ENCODE data around the gene EVC2. TPM values are rescaled to one million over a fixed set of nuclear protein-coding genes. Genes with fewer than 3 reads are reported as not detected.

EVC2 gene
- total RNA-seq, 1 donor from 2014 or later = 9.3 TPM

DNA sequence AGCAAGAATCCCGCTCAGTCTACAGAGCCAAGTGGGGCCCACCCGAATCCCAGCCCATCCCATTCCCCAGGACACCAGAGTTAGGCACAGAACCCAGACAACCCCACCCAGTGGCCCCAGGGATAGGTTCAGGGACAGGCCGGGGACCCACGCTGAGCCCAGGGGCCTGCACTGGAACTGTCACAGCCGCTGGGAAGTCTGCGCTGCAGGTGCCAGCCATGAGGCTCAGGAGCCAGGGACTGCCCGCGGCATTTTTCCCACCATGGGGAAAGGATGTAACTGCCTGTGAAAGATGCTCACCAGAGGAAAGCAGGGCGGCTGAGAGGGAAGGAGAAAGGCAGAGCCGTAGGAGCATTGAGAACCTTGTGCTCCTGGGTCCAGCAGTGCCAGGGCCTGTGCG is 12.0 kb downstream of the EVC2 start:
- H3K4me3 ChIP-seq (ENCODE audit: low read depth, low read length) = no peak overlapping the region
- DNase-seq (ENCODE audit: low read depth) = no peak
- TF ChIP-seq, protein P1, sequence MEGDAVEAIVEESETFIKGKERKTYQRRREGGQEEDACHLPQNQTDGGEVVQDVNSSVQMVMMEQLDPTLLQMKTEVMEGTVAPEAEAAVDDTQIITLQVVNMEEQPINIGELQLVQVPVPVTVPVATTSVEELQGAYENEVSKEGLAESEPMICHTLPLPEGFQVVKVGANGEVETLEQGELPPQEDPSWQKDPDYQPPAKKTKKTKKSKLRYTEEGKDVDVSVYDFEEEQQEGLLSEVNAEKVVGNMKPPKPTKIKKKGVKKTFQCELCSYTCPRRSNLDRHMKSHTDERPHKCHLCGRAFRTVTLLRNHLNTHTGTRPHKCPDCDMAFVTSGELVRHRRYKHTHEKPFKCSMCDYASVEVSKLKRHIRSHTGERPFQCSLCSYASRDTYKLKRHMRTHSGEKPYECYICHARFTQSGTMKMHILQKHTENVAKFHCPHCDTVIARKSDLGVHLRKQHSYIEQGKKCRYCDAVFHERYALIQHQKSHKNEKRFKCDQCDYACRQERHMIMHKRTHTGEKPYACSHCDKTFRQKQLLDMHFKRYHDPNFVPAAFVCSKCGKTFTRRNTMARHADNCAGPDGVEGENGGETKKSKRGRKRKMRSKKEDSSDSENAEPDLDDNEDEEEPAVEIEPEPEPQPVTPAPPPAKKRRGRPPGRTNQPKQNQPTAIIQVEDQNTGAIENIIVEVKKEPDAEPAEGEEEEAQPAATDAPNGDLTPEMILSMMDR (conservative IDR thresholded peaks at IDR 0.05; ENCODE audit: low read depth, low read length) = no peak

DNA sequence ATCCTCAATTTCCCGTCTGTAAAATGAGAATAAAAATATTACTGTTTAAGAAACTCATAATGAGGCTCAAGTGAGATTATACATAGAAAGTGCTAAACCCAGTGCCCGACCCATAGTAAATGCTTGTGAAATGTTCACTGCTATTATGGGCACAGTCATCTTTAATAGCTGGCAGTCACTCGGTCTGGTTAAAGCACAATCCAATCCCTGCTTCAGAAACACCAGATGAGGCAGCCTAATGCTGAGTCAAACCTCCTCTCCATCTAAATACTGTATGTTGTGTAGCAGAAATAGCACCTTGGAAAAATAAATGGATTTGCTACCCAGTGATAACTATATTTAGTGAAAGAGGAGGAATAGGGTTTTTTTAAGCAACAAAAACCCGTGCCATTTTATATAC is 14.5 kb downstream of the EVC2 start:
- TF ChIP-seq, protein P1 (conservative IDR thresholded peaks at IDR 0.05; ENCODE audit: low read depth, low read length) = no peak
- DNase-seq (ENCODE audit: low read depth) = no peak
- no peak overlapping the region for H3K4me3 ChIP-seq (ENCODE audit: low read depth, low read length)

DNA sequence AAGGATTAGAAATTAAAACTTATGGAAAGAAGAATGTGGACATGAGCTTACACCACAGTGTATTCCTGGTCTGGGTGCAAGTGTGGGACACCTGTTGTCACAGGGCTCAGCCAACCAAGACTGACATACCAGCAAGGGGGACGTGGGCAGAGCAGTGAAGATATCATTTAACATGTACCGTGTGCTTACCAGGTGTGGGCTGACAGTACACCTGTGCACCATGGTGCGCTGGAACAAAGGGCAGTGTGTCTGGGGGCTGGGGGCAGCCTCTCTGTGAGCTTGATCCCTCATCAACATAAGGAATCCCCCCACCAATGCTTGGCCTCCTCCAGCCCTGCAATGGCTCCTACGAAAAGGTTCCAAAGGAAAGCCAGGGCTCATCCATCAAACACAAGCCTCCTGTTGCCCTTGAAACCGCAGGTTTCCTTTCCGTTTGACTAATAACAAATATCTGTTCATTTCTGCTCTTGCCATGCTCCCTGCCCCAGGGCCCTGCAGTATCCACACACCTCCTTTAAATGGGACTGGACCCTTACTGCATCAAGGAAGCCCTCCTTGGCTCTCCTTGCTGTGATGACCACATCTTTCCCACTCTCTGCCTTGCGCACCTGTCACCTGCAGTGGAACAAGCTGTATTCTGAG is 16.7 kb downstream of the EVC2 start:
- TF ChIP-seq, protein P1 (conservative IDR thresholded peaks at IDR 0.05; ENCODE audit: low read depth, low read length) = no peak
- no peak overlapping the region for H3K4me3 ChIP-seq (ENCODE audit: low read depth, low read length)
- DNase-seq (ENCODE audit: low read depth) = no peak

DNA sequence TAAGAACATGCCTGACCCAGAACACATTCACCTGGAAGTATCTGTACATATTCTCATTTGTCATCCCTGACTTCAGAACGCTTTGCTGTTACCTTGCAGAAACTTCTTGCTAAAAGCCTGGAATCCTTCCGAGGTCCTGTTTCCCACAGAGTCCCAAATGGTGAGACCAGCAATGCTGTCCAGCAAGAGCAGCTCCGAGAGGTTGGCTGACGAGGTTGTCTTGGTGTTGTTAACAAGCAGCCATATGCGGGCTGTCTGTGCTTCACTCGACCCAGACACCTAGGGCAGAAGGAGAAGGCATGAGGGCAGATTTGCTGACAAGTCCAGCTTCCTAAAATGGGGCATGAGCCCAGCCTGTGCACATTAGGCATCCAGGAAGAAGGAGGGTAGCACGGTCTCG is 19.3 kb downstream of the EVC2 start:
- no peak for DNase-seq (ENCODE audit: low read depth)
- TF ChIP-seq, protein P1 (conservative IDR thresholded peaks at IDR 0.05; ENCODE audit: low read depth, low read length) = no peak
- H3K4me3 ChIP-seq (ENCODE audit: low read depth, low read length) = no peak overlapping the region

DNA sequence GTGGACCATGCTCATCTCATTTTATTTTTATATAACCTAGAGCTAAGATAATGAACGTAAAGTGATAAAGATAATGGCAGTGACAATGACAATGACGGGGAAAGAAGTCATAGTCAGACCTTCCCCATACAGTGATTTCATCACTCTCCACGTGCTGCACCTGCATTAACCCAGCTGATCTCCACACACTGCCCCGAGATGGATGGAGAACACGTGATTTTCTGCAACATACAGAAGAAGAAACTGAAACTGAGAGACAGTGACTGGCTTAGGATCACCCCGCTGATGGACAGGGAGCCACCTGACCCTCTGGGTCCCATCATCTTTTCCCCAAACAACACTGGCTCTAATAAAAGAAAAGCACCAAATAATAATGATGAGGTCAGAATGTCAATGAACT is 22.0 kb downstream of the EVC2 start:
- TF ChIP-seq, protein P1 (conservative IDR thresholded peaks at IDR 0.05; ENCODE audit: low read depth, low read length) = no peak

DNA sequence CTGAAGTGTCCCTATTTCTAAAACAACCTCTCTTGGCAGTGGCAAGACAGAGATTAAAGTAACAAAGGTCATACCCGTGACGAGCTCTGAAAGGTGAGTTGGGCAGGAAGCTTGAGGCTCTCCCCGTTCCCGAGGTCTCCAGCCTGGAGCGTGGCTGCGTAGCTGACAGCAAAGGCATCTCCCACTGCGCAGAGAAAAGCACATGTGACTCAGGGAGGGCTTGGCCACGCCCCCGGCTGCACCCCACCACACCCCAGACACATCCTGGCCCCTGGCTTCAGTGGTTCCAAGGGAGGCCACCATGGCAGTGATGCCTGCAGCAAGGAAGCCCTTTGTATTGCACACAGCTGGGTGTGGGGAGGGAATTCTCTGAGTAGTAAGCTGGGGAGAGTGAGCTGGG is 23.1 kb downstream of the EVC2 start:
- DNase-seq (ENCODE audit: low read depth) = no peak
- H3K4me3 ChIP-seq (ENCODE audit: low read depth, low read length) = no peak overlapping the region
- TF ChIP-seq, protein P1 (conservative IDR thresholded peaks at IDR 0.05; ENCODE audit: low read depth, low read length) = no peak

More for the DNA sequence above, 22.0 kb downstream of the EVC2 start:
- DNase-seq (ENCODE audit: low read depth) = no peak
- no peak overlapping the region for H3K4me3 ChIP-seq (ENCODE audit: low read depth, low read length)

DNA sequence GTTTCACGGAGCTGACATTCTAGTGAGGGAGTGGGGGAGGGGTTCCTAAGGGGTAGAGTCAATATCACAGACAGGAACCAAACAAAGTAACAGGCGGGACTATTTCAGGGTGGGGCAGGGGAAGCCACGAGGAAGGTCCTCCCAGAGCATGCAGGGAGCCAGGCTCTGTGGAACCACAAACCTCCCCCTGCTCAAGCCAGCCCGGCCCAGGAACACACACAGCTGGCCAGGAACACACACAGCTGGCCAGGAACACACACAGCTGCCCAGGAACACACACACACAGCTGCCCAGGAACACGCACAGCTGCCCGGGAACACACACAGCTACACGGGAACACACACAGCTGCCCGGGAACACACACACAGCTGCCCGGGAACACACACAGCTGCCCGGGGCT is 24.8 kb downstream of the EVC2 start:
- TF ChIP-seq, protein P1 (conservative IDR thresholded peaks at IDR 0.05; ENCODE audit: low read depth, low read length) = no peak
- H3K4me3 ChIP-seq (ENCODE audit: low read depth, low read length) = no peak overlapping the region
- no peak for DNase-seq (ENCODE audit: low read depth)
